Upper lobe of left lung (tissue), 6 donors: ENCODE data around the gene LRRFIP1. TPM values are rescaled to one million over a fixed set of nuclear protein-coding genes. Genes with fewer than 3 reads are reported as not detected.

Experiments
- ATAC-seq, 2 donors: fragments of 200-7000 bp; cut with Tn5 transposase; one replicate each; pipeline ENCODE4 v1.9.1; 2022; ENCODE audit warnings: mild to moderate bottlenecking in 2 of 2, moderate library complexity in 2 of 2; ENCODE audit not compliant: low FRiP score in 2 of 2
- DNase-seq, 2 donors: peaks; one replicate each; pipeline ENCODE4 v3.0.0-alpha.2; 2019 to 2020
- H3K27ac ChIP-seq, 4 donors: fragments of 200-600 bp; sonication (generic); one replicate each; pipeline ENCODE4 v1.5.1; 2016 to 2019
- H3K27me3 ChIP-seq, 4 donors: fragments of 200-600 bp; sonication (generic); one replicate each; pipeline ENCODE4 v1.5.1; 2017 to 2019
- H3K36me3 ChIP-seq, 4 donors: fragments of 200-600 bp; sonication (generic); one replicate each; pipeline ENCODE4 v1.5.1; 2016 to 2019
- H3K4me1 ChIP-seq, 4 donors: fragments of 200-600 bp; sonication (generic); one replicate each; pipeline ENCODE4 v1.5.1; 2018 to 2019
- H3K4me3 ChIP-seq, 4 donors: fragments of 200-600 bp; sonication (generic); one replicate each; pipeline ENCODE4 v1.5.1; 2017 to 2019; ENCODE audit warnings: mild to moderate bottlenecking in 2 of 4, moderate library complexity in 1 of 4
- H3K9me3 ChIP-seq, 4 donors: fragments of 200-600 bp; sonication (generic); one replicate each; pipeline ENCODE4 v1.5.1; 2018 to 2019
- EP300 ChIP-seq, 4 donors: sonication (generic); formaldehyde crosslinking; IDR thresholded peaks; one replicate each; pipeline ENCODE4 v1.5.1; 2017; ENCODE audit warnings: antibody characterized with exemption in 4 of 4, control low read depth in 2 of 4
- POLR2A ChIP-seq, 4 donors: fragments of 450-650 bp; IDR thresholded peaks; one replicate each; pipeline ENCODE4 v1.5.1; 2016 to 2017; ENCODE audit warnings: antibody characterized with exemption in 4 of 4, mild to moderate bottlenecking in 2 of 4
- POLR2AphosphoS5 ChIP-seq, 2 donors: sonication (generic); formaldehyde crosslinking; IDR thresholded peaks; one replicate each; pipeline ENCODE4 v1.5.1; 2017; ENCODE audit warnings: antibody characterized with exemption in 2 of 2
- WGBS, 2 donors: methylation state at CpG; one replicate each; pipeline ENCODE4 v1.1.5; 2017 to 2018; 5-methylcytosine and 5-hydroxymethylcytosine counted together
- total RNA-seq, 6 donors: library from RNA; depleted of rRNA in 4 of 6; stranded (reverse); fragments of >200 nt in 4 of 6; gene quantifications; one replicate each; pipeline versions ENCODE4 v1.1.0 to v1.2.1, GENCODE V29; 2016 to 2021
- TF ChIP-seq, protein P1 (sequence below), 6 experiments: fragments of 450-650 bp in 4 of 6; fragments of 200-600 bp in 2 of 6; sonication (generic) in 2 of 6; IDR thresholded peaks; one replicate each; pipeline ENCODE4 v1.5.1; 2016 to 2019; ENCODE audit warnings: antibody characterized with exemption in 6 of 6
- donor health status: DM: no; HTN: no; CAD: no; lungs with moderate emphysema.
- donor health status: DM: no; HTN: yes; CAD: no; lungs with severe emphysema.

LRRFIP1 gene
- total RNA-seq, 6 donors from 2014 or later, result 185 to 291 (median 242) TPM

DNA sequence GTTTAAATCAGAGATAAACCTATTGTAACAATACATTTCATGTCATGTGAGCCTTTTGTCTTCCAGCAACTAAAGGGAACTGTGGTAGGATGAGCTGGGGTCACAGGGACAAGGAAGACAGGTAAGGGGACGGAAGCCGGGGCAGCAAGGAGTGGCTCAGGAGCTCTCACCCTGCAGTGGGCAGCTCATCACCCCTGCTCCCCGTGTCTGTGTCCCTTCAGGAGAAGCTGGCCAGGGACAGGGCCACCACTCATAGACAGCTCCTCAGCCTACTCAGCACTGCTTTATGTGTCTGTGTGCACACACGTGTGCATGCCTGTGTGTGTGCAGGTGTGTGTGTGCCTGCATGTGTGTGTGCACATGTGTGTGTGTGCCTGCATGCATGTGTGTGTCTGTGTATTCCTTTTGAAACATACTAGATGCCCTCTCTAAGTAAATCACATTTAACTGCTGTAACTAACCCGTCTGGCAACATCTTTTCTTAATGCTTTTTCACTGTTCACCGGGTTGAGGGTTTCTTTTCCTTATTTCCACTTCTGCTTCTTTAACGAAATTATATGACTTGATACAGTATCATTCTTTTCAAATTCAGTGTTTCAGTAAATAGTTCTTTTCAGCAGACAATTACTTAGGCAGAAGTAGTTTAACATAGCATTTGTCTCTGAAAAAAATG lies 44.2 kb downstream of the LRRFIP1 start:
- H3K4me1 ChIP-seq, result peaks cover 39 to 46% (median 43%) of the 10 kb centered on the region in 4 donors
- no peaks in the 10 kb centered on the region for H3K9me3 ChIP-seq
- H3K36me3 ChIP-seq, result no peaks in the 10 kb centered on the region
- no peak overlapping the region for H3K4me3 ChIP-seq
- 87 to 89% methylated on average over 7 of the region's 7 CpGs for WGBS, 2 donors
- ATAC-seq (no peak), DNase-seq (no peak)
- no peak overlapping the region for H3K27ac ChIP-seq
- TF ChIP-seq EP300 (IDR thresholded peaks at IDR 0.05), result no peak
- no peak for TF ChIP-seq POLR2A (IDR thresholded peaks at IDR 0.05)
- no peak for TF ChIP-seq POLR2AphosphoS5 (IDR thresholded peaks at IDR 0.05)
- TF ChIP-seq, protein P1, sequence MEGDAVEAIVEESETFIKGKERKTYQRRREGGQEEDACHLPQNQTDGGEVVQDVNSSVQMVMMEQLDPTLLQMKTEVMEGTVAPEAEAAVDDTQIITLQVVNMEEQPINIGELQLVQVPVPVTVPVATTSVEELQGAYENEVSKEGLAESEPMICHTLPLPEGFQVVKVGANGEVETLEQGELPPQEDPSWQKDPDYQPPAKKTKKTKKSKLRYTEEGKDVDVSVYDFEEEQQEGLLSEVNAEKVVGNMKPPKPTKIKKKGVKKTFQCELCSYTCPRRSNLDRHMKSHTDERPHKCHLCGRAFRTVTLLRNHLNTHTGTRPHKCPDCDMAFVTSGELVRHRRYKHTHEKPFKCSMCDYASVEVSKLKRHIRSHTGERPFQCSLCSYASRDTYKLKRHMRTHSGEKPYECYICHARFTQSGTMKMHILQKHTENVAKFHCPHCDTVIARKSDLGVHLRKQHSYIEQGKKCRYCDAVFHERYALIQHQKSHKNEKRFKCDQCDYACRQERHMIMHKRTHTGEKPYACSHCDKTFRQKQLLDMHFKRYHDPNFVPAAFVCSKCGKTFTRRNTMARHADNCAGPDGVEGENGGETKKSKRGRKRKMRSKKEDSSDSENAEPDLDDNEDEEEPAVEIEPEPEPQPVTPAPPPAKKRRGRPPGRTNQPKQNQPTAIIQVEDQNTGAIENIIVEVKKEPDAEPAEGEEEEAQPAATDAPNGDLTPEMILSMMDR (IDR thresholded peaks at IDR 0.05), result no peak
- no peaks in the 10 kb centered on the region for H3K27me3 ChIP-seq

DNA sequence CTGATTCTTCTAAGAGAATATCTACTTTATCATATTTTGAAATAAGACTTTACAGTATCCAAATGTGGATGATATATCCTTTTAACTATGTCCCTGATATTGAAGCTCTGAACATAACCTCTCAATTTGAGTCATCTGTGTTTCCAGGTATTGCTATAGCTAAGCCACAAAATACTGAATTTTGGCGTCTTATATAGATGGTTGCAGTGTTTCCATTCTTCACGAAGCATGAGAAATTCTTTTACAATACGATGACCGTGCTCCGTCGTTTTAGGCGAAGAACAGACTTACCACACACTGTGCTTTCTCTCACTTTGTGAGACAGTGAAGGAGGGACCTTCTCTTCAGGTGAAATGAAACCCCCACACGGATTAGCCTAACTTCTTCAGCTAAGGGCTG lies 45.3 kb downstream of the LRRFIP1 start:
- Histone ChIP-seq H3K9me3 (no peaks in the 10 kb centered on the region), H3K27ac (peak overlapping the region; percentile 85 to 89 (median 87)), H3K4me1 (peaks cover 50 to 57% (median 53%) of the 10 kb centered on the region in 4 donors), H3K36me3 (no peaks in the 10 kb centered on the region), H3K4me3 (peak overlapping the region in 1 of 4 donors; percentile 38), H3K27me3 (no peaks in the 10 kb centered on the region)
- ATAC-seq, result no peak
- no peak for DNase-seq
- 65 to 76% methylated on average over 8 of the region's 8 CpGs for whole genome bisulfite sequencing, 2 donors
- TF ChIP-seq, protein P1 (IDR thresholded peaks at IDR 0.05), result no peak
- TF ChIP-seq POLR2AphosphoS5 (IDR thresholded peaks at IDR 0.05), result no peak
- no peak for TF ChIP-seq POLR2A (IDR thresholded peaks at IDR 0.05)
- TF ChIP-seq EP300 (IDR thresholded peaks at IDR 0.05), result no peak

DNA sequence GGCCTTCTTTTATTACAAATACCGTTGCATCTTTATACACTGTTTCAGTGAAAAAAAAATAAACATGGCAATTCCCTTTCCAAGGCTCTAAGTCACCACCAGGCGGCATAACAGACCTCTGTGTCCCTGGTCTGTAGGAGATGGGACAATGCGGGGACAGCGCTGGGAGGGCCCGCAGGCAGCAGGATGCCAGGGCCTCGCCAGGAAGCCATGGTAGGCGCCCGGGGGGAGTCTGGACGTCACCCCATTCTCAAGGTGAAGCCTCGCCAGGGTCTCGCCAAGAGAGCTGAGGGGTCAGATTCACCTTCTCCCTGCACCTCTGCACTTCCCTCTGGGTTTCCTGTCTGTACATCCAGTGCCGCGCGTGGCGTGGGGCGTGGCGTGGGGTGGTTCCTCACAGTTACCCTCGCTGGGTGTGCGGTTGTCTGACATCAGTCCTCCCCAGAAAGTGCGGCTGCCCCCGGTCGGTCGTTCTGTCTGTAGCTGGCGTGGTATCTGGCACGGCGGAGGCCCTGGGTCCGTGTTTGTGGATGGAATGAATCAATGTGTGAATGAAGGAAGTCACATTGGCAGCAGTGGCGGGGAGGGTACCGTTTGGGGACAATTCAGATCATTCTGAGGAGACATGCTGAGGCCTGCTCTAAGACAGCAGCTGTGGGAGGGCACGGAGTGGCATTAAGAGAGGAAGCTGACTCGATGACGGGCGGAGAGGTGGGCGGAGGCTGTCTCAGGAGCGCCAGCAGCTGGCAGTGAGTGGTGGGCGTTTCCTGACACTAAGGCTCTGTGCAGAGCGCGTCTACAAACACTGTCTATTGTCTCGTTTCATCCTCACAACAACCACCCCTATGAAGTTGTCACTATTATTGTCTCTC lies 46.0 kb downstream of the LRRFIP1 start:
- Histone ChIP-seq H3K36me3 (no peaks in the 10 kb centered on the region), H3K9me3 (no peaks in the 10 kb centered on the region), H3K4me1 (peaks cover 56 to 64% (median 59%) of the 10 kb centered on the region in 4 donors), H3K4me3 (peak overlapping the region in 3 of 4 donors; percentile 32 to 46 (median 38)), H3K27ac (peak overlapping the region; percentile 85 to 89 (median 87)), H3K27me3 (no peaks in the 10 kb centered on the region)
- TF ChIP-seq POLR2A (IDR thresholded peaks at IDR 0.05), result peak in 2 of 4 donors; percentile 7 to 54
- peak; percentile 49 to 53 for TF ChIP-seq POLR2AphosphoS5 (IDR thresholded peaks at IDR 0.05)
- TF ChIP-seq, protein P1 (IDR thresholded peaks at IDR 0.05), result peak; percentile 66 to 86 (median 80)
- TF ChIP-seq EP300 (IDR thresholded peaks at IDR 0.05), result no peak
- 29 to 31% methylated on average over 36 to 39 of the region's 39 CpGs for WGBS, 2 donors
- ATAC-seq (peak; percentile 61 to 74), DNase-seq (peak; percentile 82 to 96)

DNA sequence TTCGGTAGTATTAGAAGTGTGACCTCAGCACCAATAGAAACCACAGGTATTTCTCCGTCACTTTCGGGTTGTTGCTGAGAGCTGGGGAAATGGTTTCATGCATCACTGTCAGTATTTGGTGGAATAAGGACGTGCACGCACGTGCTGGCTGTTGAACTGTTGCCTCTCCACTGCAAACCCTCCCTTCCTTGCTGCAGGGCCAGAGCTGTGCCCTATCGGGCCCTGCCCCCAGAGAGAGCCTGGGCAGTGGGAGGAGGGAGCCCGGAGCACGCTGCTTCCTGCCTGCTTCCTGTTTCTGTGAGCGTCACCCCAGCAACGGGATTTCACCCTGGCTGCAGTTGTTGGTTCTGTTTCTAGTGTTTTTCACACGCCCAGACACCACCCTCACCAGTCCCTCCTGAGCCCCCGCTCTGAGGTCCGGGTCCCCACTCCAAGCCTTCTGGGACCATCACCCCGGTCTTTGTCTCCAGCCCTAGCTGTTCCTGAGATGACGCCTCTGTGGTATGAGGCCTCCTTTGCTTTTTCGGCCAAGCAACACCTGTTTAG lies 47.4 kb downstream of the LRRFIP1 start:
- Histone ChIP-seq H3K4me3 (peak overlapping the region in 3 of 4 donors; percentile 9 to 38 (median 27)), H3K4me1 (peaks cover 65 to 68% (median 66%) of the 10 kb centered on the region in 4 donors)

More for the DNA sequence above, 47.4 kb downstream of the LRRFIP1 start:
- H3K36me3 ChIP-seq, result no peaks in the 10 kb centered on the region
- ATAC-seq (peak; percentile 79 to 94), DNase-seq (peak; percentile 85 to 97)
- TF ChIP-seq, protein P1 (IDR thresholded peaks at IDR 0.05), result peak in 4 of 6 experiments; percentile 27 to 70 (median 40)
- TF ChIP-seq POLR2AphosphoS5 (IDR thresholded peaks at IDR 0.05) (peak; percentile 81 to 92), POLR2A (IDR thresholded peaks at IDR 0.05) (peak in 2 of 4 donors; percentile 33 to 56), EP300 (IDR thresholded peaks at IDR 0.05) (peak in 3 of 4 donors; percentile 31 to 76 (median 67))
- H3K27me3 ChIP-seq, result no peaks in the 10 kb centered on the region
- H3K9me3 ChIP-seq, result no peaks in the 10 kb centered on the region
- H3K27ac ChIP-seq, result peak overlapping the region; percentile 85 to 89 (median 87)
- WGBS, 2 donors, result 2 to 3% methylated on average over 12 to 17 of the region's 17 CpGs
